Measurements from ENCODE around the gene CFAP97.

- TF ChIP-seq EZH2 (IDR thresholded peaks at IDR 0.05; ENCODE audit: insufficient read depth, poor library complexity, severe bottlenecking) (no peak), EZH2phosphoT487 (IDR thresholded peaks at IDR 0.05; ENCODE audit: insufficient read depth, low read depth) (no peak)
Observed at GRCh38 chr4:185204238-185204910, 574 bp upstream of the CFAP97 start.

All from GM23248 (cell line).